Nucleus accumbens (tissue), 56 donors: Measurements from ENCODE around the gene PON1.
A peak's percentile ranks its signal among the peaks of the same experiment; 100 is the strongest.

ENCODE experiments used
- DNase-seq, 56 donors: peaks; one replicate each; lab custom pipeline; 2025; lab: John Stamatoyannopoulos, UW

The PON1 gene

GRCh38 chr7:95318501-95319100, 5.7 kb downstream of the PON1 start:
- no peak for DNase-seq

DNA sequence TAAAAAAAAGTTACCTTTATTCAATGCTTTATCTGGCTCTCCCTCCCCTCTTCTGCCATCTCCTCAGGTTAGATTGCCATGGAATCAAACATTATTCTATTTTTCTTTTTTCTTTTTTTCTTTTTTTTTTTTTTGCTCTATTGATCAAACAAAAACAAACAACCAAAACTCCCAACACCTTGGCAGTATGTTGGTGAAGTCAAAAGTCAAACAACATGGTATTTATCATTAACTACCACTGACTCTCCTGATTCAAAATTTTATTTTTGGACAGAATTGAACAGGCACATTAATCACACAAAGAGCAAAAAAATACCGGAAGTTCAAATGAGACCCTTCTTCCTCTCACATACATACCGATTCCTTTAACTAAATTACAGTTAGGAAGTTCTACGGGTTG, 6.4 kb downstream of the PON1 start:
- no peak for DNase-seq

GRCh38 chr7:95317546-95317945, 6.8 kb downstream of the PON1 start:
- DNase-seq: no peak

GRCh38 chr7:95316588-95316987, 7.7 kb downstream of the PON1 start:
- no peak for DNase-seq

- no peak for DNase-seq
Measured at GRCh38 chr7:95312561-95312960, 11.8 kb downstream of the PON1 start.

DNA sequence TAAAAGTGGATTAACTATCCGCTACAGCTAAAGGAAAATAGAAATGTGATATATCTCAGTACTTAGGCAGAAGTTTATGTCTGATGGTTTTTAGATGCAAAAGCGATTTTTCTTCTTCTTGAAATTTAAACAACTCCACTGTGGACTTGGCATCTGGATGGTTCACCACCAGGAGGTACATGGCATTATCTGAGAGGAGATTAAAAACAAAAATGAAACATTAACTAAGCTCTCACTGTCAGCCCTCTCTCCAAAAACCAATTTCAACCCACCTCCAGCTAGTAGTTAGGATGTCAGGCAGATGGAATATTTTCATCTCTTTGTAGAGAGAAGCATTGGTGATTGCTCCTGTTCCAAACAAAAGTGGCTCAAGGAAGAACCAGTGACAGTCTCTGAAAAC, 12.9 kb downstream of the PON1 start:
- DNase-seq: no peak

GRCh38 chr7:95309951-95310350, 14.4 kb downstream of the PON1 start:
- DNase-seq: no peak

DNA sequence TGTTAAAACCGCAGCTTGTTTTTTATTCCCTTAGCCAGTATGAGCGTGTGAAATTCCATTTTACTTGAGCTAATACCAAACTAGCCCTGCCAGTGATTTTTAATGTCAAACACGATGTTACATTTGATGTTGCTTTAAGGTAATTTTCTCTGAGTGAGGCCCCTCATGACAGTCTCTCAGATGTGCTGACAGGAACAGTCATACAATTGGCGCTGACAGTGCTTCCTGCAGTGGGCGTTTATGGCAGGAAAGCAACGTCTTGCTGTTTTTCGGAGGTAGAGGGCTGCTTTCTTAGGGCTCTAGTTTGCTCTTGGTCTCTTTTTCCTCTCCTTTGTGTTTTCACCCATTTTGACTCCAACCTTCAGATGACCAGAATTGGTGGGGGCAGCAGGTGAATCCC, 19.3 kb downstream of the PON1 start:
- DNase-seq: peak in 11 of 56 donors; percentile 2 to 38 (median 20)

GRCh38 chr7:95303013-95303905, 21.1 kb downstream of the PON1 start:
- DNase-seq: no peak

- no peak for DNase-seq
Measured at GRCh38 chr7:95298091-95298490, 26.2 kb downstream of the PON1 start.

- DNase-seq: no peak
Measured at GRCh38 chr7:95297041-95297440, 27.3 kb downstream of the PON1 start.

GRCh38 chr7:95296456-95296855, 27.9 kb downstream of the PON1 start:
- DNase-seq: no peak

- DNase-seq: no peak
Measured at GRCh38 chr7:95295397-95295796, 28.9 kb downstream of the PON1 start.

GRCh38 chr7:95290166-95290830, 34.0 kb downstream of the PON1 start:
- DNase-seq: no peak

- DNase-seq: no peak
Measured at GRCh38 chr7:95286096-95286495, 38.2 kb downstream of the PON1 start.

GRCh38 chr7:95279417-95279816, 44.9 kb downstream of the PON1 start:
- no peak for DNase-seq

DNA sequence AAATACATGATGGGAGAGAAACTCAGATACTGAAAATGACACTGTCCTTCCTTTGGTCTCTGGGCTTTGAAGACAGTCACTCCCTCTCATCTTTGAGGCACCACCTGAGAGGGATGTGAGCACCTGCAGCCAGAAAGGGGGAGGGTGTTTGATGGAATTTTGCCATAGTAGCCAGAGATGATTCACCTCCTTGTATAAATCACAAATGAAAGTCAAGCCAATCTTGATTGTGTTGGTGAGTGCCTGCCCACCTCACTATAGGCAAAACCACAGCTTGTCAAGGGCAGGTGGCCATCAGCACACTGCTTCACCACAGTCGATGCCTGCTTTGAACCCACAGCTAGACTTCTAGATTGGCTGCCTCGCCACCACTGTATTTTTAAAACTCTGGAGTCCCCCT, 48.2 kb downstream of the PON1 start:
- no peak for DNase-seq

GRCh38 chr7:95269640-95270039, 54.7 kb downstream of the PON1 start:
- DNase-seq: no peak

GRCh38 chr7:95267754-95268153, 56.6 kb downstream of the PON1 start:
- no peak for DNase-seq

- DNase-seq: no peak
Measured at GRCh38 chr7:95265634-95266033, 58.7 kb downstream of the PON1 start.

- no peak for DNase-seq
Measured at GRCh38 chr7:95264363-95264891, 59.9 kb downstream of the PON1 start.
